Measurements from ENCODE around the gene ISCA2. TPM values are rescaled to one million over a fixed set of nuclear protein-coding genes. Genes with fewer than 3 reads are reported as not detected.

Gene ISCA2
- total RNA-seq, 1 experiment from 2014 or later = 37.5 TPM

- no peak overlapping the region for H3K14ac ChIP-seq (ENCODE audit: insufficient read depth, low read length)
- H3K9me3 ChIP-seq (ENCODE audit: control insufficient read depth, low read depth, low read length) = no peaks in the 10 kb centered on the region
- no peaks in the 10 kb centered on the region for H3K79me2 ChIP-seq (ENCODE audit: insufficient read depth, low read length)
- no peak overlapping the region for H3K56ac ChIP-seq (ENCODE audit: insufficient read length, low read depth, low read length)
- no peak overlapping the region for H4K5ac ChIP-seq (ENCODE audit: insufficient read length, low read depth, low read length)
- H2BK5ac ChIP-seq (ENCODE audit: insufficient read length, low read length) = no peak overlapping the region
- H3T11ph ChIP-seq (ENCODE audit: low read length) = no peak overlapping the region
- H3K9me3 Mint-ChIP-seq = no peaks in the 10 kb centered on the region
- peak overlapping the region in 1 of 3 experiments; percentile 92; a peak in 2 of 7 replicates for H3K27ac Mint-ChIP-seq
- no peak overlapping the region for H2AK5ac ChIP-seq (ENCODE audit: insufficient read length, low read length)
- H3K4me1 Mint-ChIP-seq = peaks cover 39 to 42% of the 10 kb centered on the region in 2 experiments
- no peaks in the 10 kb centered on the region for H3K23me2 ChIP-seq (ENCODE audit: insufficient read length, low read depth, low read length, poor library complexity, severe bottlenecking)
- DNase-seq = no peak
- WGBS (ENCODE audit: extremely low coverage, insufficient read length, low lambda C conversion rate) = no CpG with 5 or more reads among the region's 12 CpGs
- no peak overlapping the region for H4K8ac ChIP-seq (replicated peaks; ENCODE audit: insufficient read length, low read depth, low read length)
- H3K4me2 ChIP-seq (ENCODE audit: insufficient read depth, insufficient read length, low read length) = no peak overlapping the region
- H2BK20ac ChIP-seq (ENCODE audit: low read depth, low read length, poor library complexity, severe bottlenecking) = no peak overlapping the region
- H2BK120ac ChIP-seq (ENCODE audit: low read depth, low read length, poor library complexity, severe bottlenecking) = no peak overlapping the region
- H3K4ac ChIP-seq (ENCODE audit: low read depth, low read length) = no peak overlapping the region
- peaks cover 15% of the 10 kb centered on the region for H3K27me3 Mint-ChIP-seq (ENCODE audit: low read depth)
- no peaks in the 10 kb centered on the region for H4K20me1 ChIP-seq (ENCODE audit: control insufficient read depth, insufficient read depth, insufficient read length)
- no peak overlapping the region; a peak in 1 of 5 replicates for H3K4me3 Mint-ChIP-seq
- H3K9ac ChIP-seq (ENCODE audit: extremely low read depth, insufficient read length, low read length) = no peak overlapping the region
- H3K36me3 Mint-ChIP-seq (ENCODE audit: insufficient read depth in 1 of 3, low read depth in 3 of 3) = no peaks in the 10 kb centered on the region; a peak in 1 of 7 replicates
- no peak overlapping the region for H3K27ac ChIP-seq (ENCODE audit: insufficient read length, low read depth, low read length)
- H3K27me3 ChIP-seq (ENCODE audit: insufficient read depth, low read length) = no peaks in the 10 kb centered on the region
- H3K23ac ChIP-seq (ENCODE audit: insufficient read length, low read depth, low read length) = no peak overlapping the region
- H2BK12ac ChIP-seq (ENCODE audit: insufficient read length, low read depth, low read length) = no peak overlapping the region
- H2AFZ ChIP-seq (ENCODE audit: low read length) = no peak overlapping the region
- no peaks in the 10 kb centered on the region for H3K79me1 ChIP-seq (ENCODE audit: insufficient read depth, low read depth, low read length, poor library complexity, severe bottlenecking)
- H3K18ac ChIP-seq (ENCODE audit: insufficient read length, low read depth, low read length) = no peak overlapping the region
- no peak overlapping the region for H2BK15ac ChIP-seq (ENCODE audit: low read depth, low read length)
- no peak overlapping the region for H4K91ac ChIP-seq (ENCODE audit: insufficient read length, low read depth, low read length)
- H3K4me1 ChIP-seq (ENCODE audit: insufficient read depth, low read length) = no peaks in the 10 kb centered on the region; the same call in 1 of the 2 replicates
- no peak for TF ChIP-seq CTCF (conservative IDR thresholded peaks at IDR 0.05)
Measured at GRCh38 chr14:74503938-74504335, 10.4 kb downstream of the ISCA2 start.
